IMR-90 (cell line): Measurements from ENCODE around the gene TTYH3. TPM values are rescaled to one million over a fixed set of nuclear protein-coding genes. Genes with fewer than 3 reads are reported as not detected.

Experiments used
- ATAC-seq: fragments of 200-7000 bp; cut with Tn5 transposase; 2 replicates; pipeline ENCODE4 v1.9.1; 2020; ENCODE audit warnings: low read depth, mild to moderate bottlenecking, moderate library complexity
- BruUV-seq: library from RNA; stranded (reverse); fragments of 400-500 nt; replicated peaks from 2 replicates; lab custom pipeline; 2021; lab: Mats Ljungman, UMichigan
- CTCF ChIA-PET: fragments of 300-600 bp; formaldehyde crosslinking; extraction: SDS; loops from one replicate; lab custom pipeline; 2021; ENCODE audit warnings: antibody characterized with exemption; lab: Yijun Ruan, JAX
- POLR2A ChIA-PET: fragments of 300-600 bp; sonication (Branson Sonifier 250); formaldehyde crosslinking; loops from one replicate; lab custom pipeline; 2022; ENCODE audit warnings: antibody characterized with exemption; ENCODE audit not compliant: unreplicated experiment; lab: Charles Lee
- DNase-seq: peaks from one replicate; pipeline ENCODE4 v3.0.0; 2013
- H2AFZ ChIP-seq: replicated peaks from 2 replicates; pipeline ENCODE3; 2013; ENCODE audit warnings: low read length, mild to moderate bottlenecking; ENCODE audit not compliant: poor library complexity
- H2AK5ac ChIP-seq: 2 replicates; pipeline ENCODE4 v1.6.1; 2013; ENCODE audit warnings: low read depth, low read length, inconsistent platforms
- H2AK9ac ChIP-seq: replicated peaks from 2 replicates; pipeline ENCODE3; 2013; ENCODE audit warnings: mild to moderate bottlenecking, low read depth, low read length, moderate library complexity; ENCODE audit not compliant: poor library complexity
- H2BK120ac ChIP-seq: 2 replicates; pipeline ENCODE4 v1.6.1; 2013; ENCODE audit warnings: low read depth, low read length, inconsistent platforms
- H2BK15ac ChIP-seq: 3 replicates; pipeline ENCODE4 v1.6.1; 2013; ENCODE audit warnings: low read depth, low read length, inconsistent platforms
- H2BK20ac ChIP-seq: 2 replicates; pipeline ENCODE4 v1.6.1; 2013; ENCODE audit warnings: low read depth, mild to moderate bottlenecking, inconsistent platforms, low read length, moderate library complexity
- H2BK5ac ChIP-seq: 2 replicates; pipeline ENCODE4 v1.6.1; 2013; ENCODE audit warnings: mild to moderate bottlenecking, low read depth, low read length, inconsistent platforms; ENCODE audit not compliant: poor library complexity, severe bottlenecking
- H3K14ac ChIP-seq: replicated peaks from 2 replicates; pipeline ENCODE4 v1.6.1; 2013; ENCODE audit warnings: low read depth, low read length, inconsistent platforms
- H3K18ac ChIP-seq: 2 replicates; pipeline ENCODE4 v1.6.1; 2013; ENCODE audit warnings: low read depth, low read length, control low read depth
- H3K23ac ChIP-seq: 2 replicates; pipeline ENCODE4 v1.6.1; 2013; ENCODE audit warnings: low read depth, low read length, inconsistent platforms
- H3K27ac ChIP-seq: 2 replicates; pipeline ENCODE4 v1.5.1; 2013; ENCODE audit warnings: mild to moderate bottlenecking, control low read depth, low read length; ENCODE audit not compliant: insufficient read depth
- H3K27me3 ChIP-seq: 2 replicates; pipeline ENCODE4 v1.6.1; 2013; ENCODE audit warnings: low read length; ENCODE audit not compliant: control insufficient read depth, insufficient read depth
- H3K36me3 ChIP-seq: 2 replicates; pipeline ENCODE4 v1.6.1; 2013; ENCODE audit warnings: low read length, mixed read lengths; ENCODE audit not compliant: control insufficient read depth, insufficient read depth
- H3K4ac ChIP-seq: 2 replicates; pipeline ENCODE4 v1.6.1; 2013; ENCODE audit warnings: low read depth, low read length, inconsistent platforms
- H3K4me1 ChIP-seq: 2 replicates; pipeline ENCODE4 v1.6.1; 2013; ENCODE audit warnings: low read length, mixed read lengths; ENCODE audit not compliant: control insufficient read depth, insufficient read depth
- H3K4me2 ChIP-seq: 2 replicates; pipeline ENCODE4 v1.6.1; 2013; ENCODE audit warnings: low read depth, mild to moderate bottlenecking, control low read depth, low read length, moderate library complexity
- H3K4me3 ChIP-seq: 2 replicates; pipeline ENCODE4 v1.5.1; 2013; ENCODE audit warnings: low read depth, mild to moderate bottlenecking, control low read depth, low read length, moderate library complexity; ENCODE audit not compliant: insufficient read depth
- H3K56ac ChIP-seq: 2 replicates; pipeline ENCODE4 v1.6.1; 2013; ENCODE audit warnings: low read length, inconsistent platforms; ENCODE audit not compliant: insufficient read depth; ENCODE audit errors: extremely low read depth
- H3K79me1 ChIP-seq, 2 experiments: 2 replicates each; pipeline ENCODE4 v1.6.1; 2013; ENCODE audit warnings: low read length in 2 of 2, inconsistent platforms in 1 of 2, low read depth in 1 of 2
- H3K9ac ChIP-seq: 2 replicates; pipeline ENCODE4 v1.6.1; 2013; ENCODE audit warnings: low read depth, low read length, control low read depth
- H3K9me1 ChIP-seq: 2 replicates; pipeline ENCODE4 v1.6.1; 2013; ENCODE audit warnings: low read length, inconsistent platforms; ENCODE audit not compliant: insufficient read depth
- H3K9me3 ChIP-seq: 2 replicates; pipeline ENCODE4 v1.6.1; 2013; ENCODE audit warnings: low read length; ENCODE audit not compliant: control insufficient read depth, insufficient read depth
- H4K20me1 ChIP-seq: 2 replicates; pipeline ENCODE4 v1.6.1; 2013; ENCODE audit warnings: low read length, inconsistent platforms; ENCODE audit not compliant: insufficient read depth
- H4K5ac ChIP-seq: 2 replicates; pipeline ENCODE4 v1.6.1; 2013; ENCODE audit warnings: mild to moderate bottlenecking, low read depth, low read length, control low read depth
- H4K8ac ChIP-seq, 2 experiments: 2 replicates each; pipeline ENCODE4 v1.6.1; 2013; ENCODE audit warnings: low read depth in 2 of 2, low read length in 2 of 2, control low read depth in 1 of 2, inconsistent platforms in 1 of 2
- H4K91ac ChIP-seq: 2 replicates; pipeline ENCODE4 v1.6.1; 2013; ENCODE audit warnings: low read depth, low read length, inconsistent platforms; ENCODE audit not compliant: insufficient read depth
- CEBPB ChIP-seq: IDR thresholded peaks from 2 replicates; pipeline ENCODE4 v1.6.1; 2012; ENCODE audit warnings: low read depth, low read length, improper control_type of control experiment
- CHD1 ChIP-seq: IDR thresholded peaks from 2 replicates; pipeline ENCODE4 v1.6.1; 2012; ENCODE audit warnings: low read depth, low read length, improper control_type of control experiment
- ELK1 ChIP-seq: fragments of 150-350 bp; IDR thresholded peaks from 2 replicates; pipeline ENCODE4 v1.6.1; 2016; ENCODE audit warnings: low read depth, mild to moderate bottlenecking, low read length, moderate library complexity, borderline replicate concordance
- FOS ChIP-seq: fragments of 150-350 bp; IDR thresholded peaks from 2 replicates; pipeline ENCODE4 v1.6.1; 2016; ENCODE audit warnings: low read depth, low read length
- POLR2A ChIP-seq: IDR thresholded peaks from 2 replicates; pipeline ENCODE4 v1.6.1; 2012; ENCODE audit warnings: mild to moderate bottlenecking, low read depth, low read length
- RCOR1 ChIP-seq: IDR thresholded peaks from 2 replicates; pipeline ENCODE4 v1.6.1; 2012; ENCODE audit warnings: mild to moderate bottlenecking, low read length, improper control_type of control experiment; ENCODE audit not compliant: insufficient replicate concordance
- RFX5 ChIP-seq: IDR thresholded peaks from 2 replicates; pipeline ENCODE4 v1.8.0; 2012; ENCODE audit warnings: low read depth, mild to moderate bottlenecking, low read length, moderate library complexity
- SMC3 ChIP-seq: fragments of 150-350 bp; IDR thresholded peaks from 2 replicates; pipeline ENCODE4 v1.6.1; 2016; ENCODE audit warnings: low read depth, mild to moderate bottlenecking, antibody characterized with exemption, low read length, moderate library complexity
- WGBS, 2 experiments: methylation state at CpG; one replicate each; pipeline versions ENCODE4 v1.1.5 to v1.1.7; 2013; ENCODE audit warnings: missing lambda C conversion rate in 2 of 2; ENCODE audit not compliant: insufficient read length in 1 of 2; ENCODE audit errors: extremely low coverage in 2 of 2; 5-methylcytosine and 5-hydroxymethylcytosine counted together
- dilution Hi-C: fragments of 300-500 bp; cut with HindIII; formaldehyde crosslinking; loops from one replicate; pipeline ENCODE4 v1.14.3; 2018; ENCODE audit warnings: low sequenced_read_pairs; ENCODE audit not compliant: unreplicated experiment
- in situ Hi-C: fragments of 300-500 bp; cut with MboI; formaldehyde crosslinking; loops from 3 replicates; pipeline ENCODE4 v1.14.3; 2019; ENCODE audit warnings: low sequenced_read_pairs, inconsistent platforms, mixed read lengths
- intact Hi-C: fragments of 100-400 bp; cut with micrococcal nuclease; formaldehyde crosslinking; loops from 2 replicates; pipeline ENCODE4 v1.10.0; 2022
- polyA plus RNA-seq, 3 experiments: library from polyadenylated mRNA; depleted of rRNA; stranded (reverse); fragments of >200 nt; gene quantifications; 2 replicates each; pipeline ENCODE4 v1.2.3, GENCODE V29; 2012; ENCODE audit warnings: low replicate concordance in 1 of 3
- total RNA-seq: library from RNA; depleted of rRNA; stranded (reverse); fragments of >200 nt; gene quantifications from 2 replicates; pipeline ENCODE4 v1.2.3, GENCODE V29; 2012

TTYH3 gene
- total and polyA plus RNA-seq, 2 of the 4 experiments (the other 2 are of a cell fraction): 5.6 to 82.6 TPM

- H3K27ac ChIP-seq: no peak overlapping the region
- intact Hi-C loops (no loop called here), dilution Hi-C loops (no loop called here), in situ Hi-C loops (no loop called here)
- H3K9ac ChIP-seq: no peak overlapping the region
- H2BK15ac ChIP-seq: no peak overlapping the region
- no peak overlapping the region for H3K4me2 ChIP-seq
- H3K23ac ChIP-seq: no peak overlapping the region
- H3K4me3 ChIP-seq: no peak overlapping the region
- no peak for ATAC-seq
- DNase-seq: no peak
- ChIA-PET POLR2A (no interaction called here), CTCF (no interaction called here)
- no peak overlapping the region for H3K18ac ChIP-seq
- TF ChIP-seq ELK1: no peak
- no peak for TF ChIP-seq POLR2A
- no peak for TF ChIP-seq RFX5
- no peak for TF ChIP-seq RCOR1
- TF ChIP-seq CEBPB: no peak
- no peak for TF ChIP-seq CHD1
- no peak for TF ChIP-seq FOS
- TF ChIP-seq SMC3: no peak
- no peaks in the 10 kb centered on the region for H3K27me3 ChIP-seq
- H2AK5ac ChIP-seq: no peak overlapping the region
- H4K8ac ChIP-seq: no peak overlapping the region
- no peak overlapping the region for H3K56ac ChIP-seq
- peaks cover 60% of the 10 kb centered on the region for H3K4me1 ChIP-seq
- H3K9me1 ChIP-seq: peaks cover 26% of the 10 kb centered on the region
- no TSS peak for BruUV-seq
- H2BK20ac ChIP-seq: no peak overlapping the region
- H2AFZ ChIP-seq: peak overlapping the region; percentile 49
- no peak overlapping the region for H2BK5ac ChIP-seq
- no peak overlapping the region for H3K4ac ChIP-seq
- no peak overlapping the region for H2BK120ac ChIP-seq
- no peak overlapping the region for H4K91ac ChIP-seq
- no peak overlapping the region for H4K5ac ChIP-seq
- H4K20me1 ChIP-seq: peaks cover 88% of the 10 kb centered on the region
- no peaks in the 10 kb centered on the region for H3K9me3 ChIP-seq
- peaks cover 19 to 90% of the 10 kb centered on the region in 2 experiments; a peak in 3 of 4 replicates for H3K79me1 ChIP-seq
- H3K36me3 ChIP-seq: peaks cover 1% of the 10 kb centered on the region; the same call in 1 of the 2 replicates
- WGBS, 2 experiments: 86% methylated on average over 5 of the region's 17 CpGs; no CpG with 5 or more reads in 1 of the 2 experiments
- no peak overlapping the region for H2AK9ac ChIP-seq
- H3K14ac ChIP-seq: no peak overlapping the region
Measured at GRCh38 chr7:2637066-2637471, 5.3 kb downstream of the TTYH3 start.
